ENCODE data around the gene WDR26.

GRCh38 chr1:224425279-224425884 lies 9.2 kb downstream of the WDR26 start:
- TF ChIP-seq, protein P1, sequence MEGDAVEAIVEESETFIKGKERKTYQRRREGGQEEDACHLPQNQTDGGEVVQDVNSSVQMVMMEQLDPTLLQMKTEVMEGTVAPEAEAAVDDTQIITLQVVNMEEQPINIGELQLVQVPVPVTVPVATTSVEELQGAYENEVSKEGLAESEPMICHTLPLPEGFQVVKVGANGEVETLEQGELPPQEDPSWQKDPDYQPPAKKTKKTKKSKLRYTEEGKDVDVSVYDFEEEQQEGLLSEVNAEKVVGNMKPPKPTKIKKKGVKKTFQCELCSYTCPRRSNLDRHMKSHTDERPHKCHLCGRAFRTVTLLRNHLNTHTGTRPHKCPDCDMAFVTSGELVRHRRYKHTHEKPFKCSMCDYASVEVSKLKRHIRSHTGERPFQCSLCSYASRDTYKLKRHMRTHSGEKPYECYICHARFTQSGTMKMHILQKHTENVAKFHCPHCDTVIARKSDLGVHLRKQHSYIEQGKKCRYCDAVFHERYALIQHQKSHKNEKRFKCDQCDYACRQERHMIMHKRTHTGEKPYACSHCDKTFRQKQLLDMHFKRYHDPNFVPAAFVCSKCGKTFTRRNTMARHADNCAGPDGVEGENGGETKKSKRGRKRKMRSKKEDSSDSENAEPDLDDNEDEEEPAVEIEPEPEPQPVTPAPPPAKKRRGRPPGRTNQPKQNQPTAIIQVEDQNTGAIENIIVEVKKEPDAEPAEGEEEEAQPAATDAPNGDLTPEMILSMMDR (IDR thresholded peaks at IDR 0.05; ENCODE audit: insufficient read depth, low read length, poor library complexity, severe bottlenecking), result no peak
- TF ChIP-seq EZH2phosphoT487 (conservative IDR thresholded peaks at IDR 0.05; ENCODE audit: low read length), result no peak
